GM18861 (cell line): ENCODE results near the gene GSTM1.
"Not testable (repeated sequence)": the region's sequence is repeated elsewhere in the genome, so short reads cannot be mapped to it uniquely, and the experiment has no call there.

Experiments used
- ATAC-seq: cut with Tn5 transposase; IDR thresholded peaks from one replicate; pipeline ENCODE4 v1.9.1; 2021; ENCODE audit not compliant: unreplicated experiment

The GSTM1 gene

GRCh38 chr1:109697066-109697465 is 9.4 kb downstream of the GSTM1 start:
- ATAC-seq = no peak

DNA sequence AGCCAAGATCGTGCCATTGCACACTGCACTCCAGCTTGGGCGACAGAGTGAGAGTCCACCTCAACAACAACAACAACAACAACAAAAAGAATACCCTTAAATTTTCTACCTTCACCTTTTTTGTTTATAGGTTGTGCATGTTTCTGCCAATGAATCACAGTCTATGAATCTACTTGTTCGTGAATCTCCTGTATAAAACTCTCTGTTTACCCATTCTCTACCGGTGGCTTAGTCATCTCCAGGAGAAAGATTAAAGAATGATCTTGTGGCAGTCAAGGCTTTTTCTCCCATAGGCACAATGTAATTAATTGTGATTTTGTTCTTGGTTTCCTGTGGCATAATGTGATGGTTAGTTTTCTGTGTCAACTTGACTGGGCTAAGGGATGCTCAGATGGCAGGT is 10.2 kb downstream of the GSTM1 start:
- not testable (repeated sequence) for ATAC-seq

- not testable (repeated sequence) for ATAC-seq
These were observed 15.3 kb downstream of the GSTM1 start for GRCh38 chr1:109702940-109703339.

DNA sequence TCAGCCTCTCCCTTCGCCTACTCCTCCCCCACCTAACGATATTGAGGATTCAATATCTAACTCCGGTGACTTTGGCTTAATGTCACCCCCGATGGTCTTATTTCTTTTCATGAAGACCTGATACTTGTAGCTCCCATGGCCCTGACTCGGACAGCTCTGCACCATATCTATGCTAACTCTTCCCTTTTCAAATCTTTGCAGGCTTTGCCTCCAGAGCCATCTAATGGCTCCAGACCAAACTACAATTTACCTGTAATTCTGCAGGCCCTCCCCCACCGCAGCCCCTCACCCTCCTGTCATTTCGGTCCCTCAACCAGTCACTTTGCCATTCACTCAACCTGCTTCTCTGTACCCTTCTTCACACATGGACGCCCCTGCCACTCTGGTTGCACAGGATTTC is 16.6 kb downstream of the GSTM1 start:
- ATAC-seq = no peak

DNA sequence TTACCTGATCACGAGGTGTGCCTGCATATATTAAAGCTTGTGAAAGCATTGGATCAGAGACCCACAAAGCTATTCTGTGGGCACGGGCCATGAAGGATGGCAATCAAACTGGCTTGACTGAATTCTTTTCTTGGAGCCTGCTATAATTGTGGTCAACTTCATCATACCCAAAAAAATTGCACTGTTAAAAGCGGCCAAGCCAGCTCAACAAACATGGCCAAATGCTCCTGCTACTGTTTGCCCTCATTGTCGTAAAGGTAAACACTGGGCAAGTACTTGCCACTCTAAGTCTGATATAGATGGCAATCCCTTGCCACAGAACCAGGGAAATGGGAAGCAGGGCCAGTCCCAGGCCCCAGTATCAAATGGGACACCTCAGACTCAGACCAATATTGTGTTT is 17.8 kb downstream of the GSTM1 start:
- ATAC-seq = no peak

DNA sequence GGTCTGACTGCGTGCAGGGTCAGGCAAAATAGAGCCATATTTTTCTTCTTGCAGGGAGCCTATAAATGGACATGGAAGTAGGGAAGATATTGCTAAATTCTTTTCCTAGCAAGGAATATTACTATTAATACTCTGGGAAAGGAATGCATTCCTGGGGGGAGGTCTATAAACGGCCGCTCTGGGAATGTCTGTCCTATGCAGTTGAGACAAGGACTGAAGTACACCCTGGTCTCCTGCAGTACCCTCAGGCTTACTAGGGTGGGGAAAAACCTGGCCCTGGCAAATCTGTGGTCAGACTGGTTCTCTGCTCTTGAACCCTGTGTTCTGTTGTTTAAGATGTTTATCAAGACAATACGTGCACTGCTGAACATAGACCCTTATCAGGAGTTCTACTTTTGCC is 21.3 kb downstream of the GSTM1 start:
- not testable (repeated sequence) for ATAC-seq

DNA sequence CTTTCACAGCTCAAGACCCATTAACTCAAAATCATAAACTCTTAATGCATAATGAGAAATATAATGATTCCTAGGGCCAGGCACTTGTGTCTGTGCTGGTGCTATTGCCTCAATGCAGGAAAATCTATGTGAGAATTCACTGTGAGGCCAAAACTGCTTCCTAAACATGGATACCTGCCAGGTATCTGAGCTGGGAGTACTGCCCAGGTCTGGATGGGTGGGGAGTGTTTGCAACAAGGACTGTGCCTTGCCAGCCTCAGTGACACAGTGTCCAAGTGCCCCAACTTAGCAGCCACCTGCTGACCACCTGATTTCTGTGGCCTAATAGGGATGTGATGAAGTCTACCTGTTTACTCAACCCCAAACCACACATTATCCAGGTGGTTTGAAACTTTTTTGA is 22.2 kb downstream of the GSTM1 start:
- not testable (repeated sequence) for ATAC-seq

DNA sequence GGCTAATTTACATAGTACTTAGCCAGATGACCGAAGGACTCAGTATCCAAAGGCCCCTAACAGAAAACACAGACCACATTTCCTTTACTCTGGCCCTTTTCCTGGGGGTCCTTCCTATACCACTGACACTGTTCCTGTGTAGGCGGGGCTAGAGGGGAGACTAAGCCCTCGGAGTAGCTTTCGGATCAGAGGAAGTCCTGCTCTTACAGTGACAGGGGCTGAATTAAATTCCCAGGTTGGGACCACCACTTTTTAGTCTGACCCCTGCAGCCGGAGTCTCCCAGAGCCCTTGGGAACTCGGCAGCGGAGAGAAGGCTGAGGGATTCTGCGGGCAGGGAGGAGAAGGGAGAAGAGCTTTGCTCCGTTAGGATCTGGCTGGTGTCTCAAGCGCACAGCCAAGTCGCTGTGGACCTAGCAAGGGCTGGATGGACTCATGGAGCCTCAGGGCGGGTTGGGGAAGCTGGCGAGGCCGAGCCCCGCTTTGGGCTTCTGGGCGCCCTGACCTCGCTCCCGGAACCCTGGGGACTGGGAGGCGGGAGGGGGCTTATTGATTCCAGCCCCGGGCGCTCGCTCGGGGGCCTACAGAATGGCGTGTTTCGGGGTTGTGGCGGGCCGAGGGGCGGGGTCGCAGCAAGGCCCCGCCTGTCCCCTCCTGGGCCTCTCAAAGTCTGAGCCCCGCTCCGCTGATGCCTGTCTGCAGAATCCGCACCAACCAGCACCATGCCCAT is 24.1 kb downstream of the GSTM1 start, which contains the start of gene GSTM5:
Gene GSTM5 (plus strand): TSS at position 659 of the 728 bp plus-strand sequence. CDS start 62 bp downstream, at position 721.
- ATAC-seq = not testable (repeated sequence)

GRCh38 chr1:109712321-109712864 is 24.8 kb downstream of the GSTM1 start:
- no peak for ATAC-seq

- no peak for ATAC-seq
These were observed 26.0 kb downstream of the GSTM1 start for GRCh38 chr1:109713636-109714035.

GRCh38 chr1:109714661-109715372 is 27.2 kb downstream of the GSTM1 start:
- no peak for ATAC-seq

DNA sequence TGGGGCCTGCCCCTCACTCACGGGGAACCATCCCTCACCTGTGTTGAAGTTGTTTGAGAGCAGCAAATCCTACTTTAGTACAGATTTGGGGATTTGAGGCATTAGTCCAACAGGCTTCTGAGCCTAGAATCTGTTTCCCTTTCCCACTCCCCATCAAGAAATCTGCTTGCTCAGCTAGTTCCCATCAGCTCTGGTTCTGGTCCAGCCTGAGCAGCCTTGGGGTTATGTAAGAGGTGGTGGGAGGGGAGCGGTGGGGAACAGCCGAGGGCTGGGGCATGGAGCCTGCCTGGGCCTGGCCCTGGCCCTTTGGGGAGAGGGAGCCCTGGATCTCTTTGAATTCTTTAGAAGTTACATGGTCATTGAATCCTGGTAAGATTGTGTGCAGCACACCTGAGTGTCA is 28.5 kb downstream of the GSTM1 start:
- no peak for ATAC-seq

GRCh38 chr1:109716570-109717090 is 29.0 kb downstream of the GSTM1 start:
- ATAC-seq = no peak

DNA sequence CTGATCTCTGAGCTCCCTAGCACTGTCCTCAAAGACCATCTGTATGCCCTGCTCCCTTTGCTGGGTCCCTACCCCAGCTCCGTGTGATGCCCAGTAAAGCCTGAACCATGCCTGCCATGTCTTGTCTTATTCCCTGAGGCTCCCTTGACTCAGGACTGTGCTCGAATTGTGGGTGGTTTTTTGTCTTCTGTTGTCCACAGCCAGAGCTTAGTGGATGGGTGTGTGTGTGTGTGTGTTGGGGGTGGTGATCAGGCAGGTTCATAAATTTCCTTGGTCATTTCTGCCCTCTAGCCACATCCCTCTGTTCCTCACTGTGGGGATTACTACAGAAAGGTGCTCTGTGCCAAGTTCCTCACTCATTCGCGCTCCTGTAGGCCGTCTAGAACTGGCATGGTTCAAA is 30.1 kb downstream of the GSTM1 start:
- no peak for ATAC-seq

GRCh38 chr1:109718495-109718894 is 30.9 kb downstream of the GSTM1 start:
- no peak for ATAC-seq

GRCh38 chr1:109719337-109719837 is 31.8 kb downstream of the GSTM1 start:
- ATAC-seq = peak; percentile 67

DNA sequence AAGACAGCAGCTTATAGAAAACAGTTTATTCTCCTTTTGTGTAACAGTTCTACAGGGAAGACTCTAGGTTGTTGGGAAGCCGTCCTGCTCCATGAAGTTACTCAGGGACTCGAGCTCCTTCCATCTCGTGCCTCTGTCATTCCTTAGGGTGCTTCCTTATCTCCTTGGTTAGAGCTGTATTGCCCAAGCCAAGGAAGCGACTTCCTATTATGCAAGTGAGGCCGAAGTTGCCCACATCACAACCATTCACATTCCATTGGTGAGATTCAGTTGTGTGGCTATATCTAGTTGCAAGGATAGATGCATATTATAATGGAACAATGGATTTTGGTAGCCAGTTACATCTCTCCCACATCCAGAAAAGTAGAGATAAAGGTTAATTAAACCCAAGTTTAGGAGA is 33.4 kb downstream of the GSTM1 start:
- ATAC-seq = no peak

- no peak for ATAC-seq
These were observed 34.4 kb downstream of the GSTM1 start for GRCh38 chr1:109721971-109722370.

DNA sequence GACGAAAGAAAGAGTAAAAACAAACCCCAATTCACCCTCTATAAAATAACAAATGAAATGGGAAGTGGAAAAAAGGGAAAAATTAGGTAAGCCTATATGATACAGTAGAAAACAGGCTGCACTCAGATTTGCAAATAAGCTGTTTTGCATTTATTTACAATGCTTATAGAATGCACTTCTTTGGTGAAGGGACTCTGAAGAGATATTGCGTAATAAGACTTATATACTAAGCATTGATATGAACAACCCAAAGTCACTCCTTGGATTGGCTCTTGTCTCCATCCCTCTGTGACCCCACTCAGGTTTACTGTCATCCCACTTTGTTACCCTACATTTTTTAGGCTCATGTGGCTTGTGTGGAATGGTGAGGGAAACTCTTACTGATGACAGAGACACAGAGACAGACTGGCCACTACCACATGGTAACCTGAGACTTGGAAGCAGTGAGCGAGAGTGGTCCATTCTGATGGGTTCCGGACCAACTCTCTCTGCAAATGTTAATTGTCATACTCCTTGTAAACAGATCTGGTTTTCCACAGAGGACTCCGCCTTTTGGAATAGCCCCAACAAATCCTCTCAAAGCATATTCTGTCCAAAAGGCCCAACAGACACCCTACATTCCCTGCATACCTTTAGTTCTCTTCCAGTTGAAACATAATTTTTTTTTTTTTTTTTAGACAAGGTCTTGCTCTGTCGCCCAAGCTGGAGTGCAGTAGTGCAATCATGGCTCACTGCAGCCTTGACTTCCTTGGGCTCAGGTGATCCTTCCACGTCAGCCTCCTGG is 35.5 kb downstream of the GSTM1 start:
- no peak for ATAC-seq

GRCh38 chr1:109724933-109725332 is 37.3 kb downstream of the GSTM1 start:
- no peak for ATAC-seq

- ATAC-seq = no peak
These were observed 37.9 kb downstream of the GSTM1 start for GRCh38 chr1:109725510-109725909.
